WERI-Rb-1 (cell line): Measurements from ENCODE around the gene ITPRID2.

Source experiments
- DNase-seq: peaks from one replicate; pipeline ENCODE4 v3.0.0-alpha.2; 2020
- H3K27ac ChIP-seq: fragments of 250-450 bp; sonication (Bioruptor Pico); 2 replicates; pipeline ENCODE4 v1.5.1; 2020; ENCODE audit warnings: mild to moderate bottlenecking, moderate library complexity
- H3K27me3 ChIP-seq: fragments of 250-450 bp; sonication (Bioruptor Pico); 2 replicates; pipeline ENCODE4 v1.5.1; 2021; ENCODE audit warnings: mild to moderate bottlenecking, low read depth, moderate library complexity; ENCODE audit not compliant: insufficient read depth, severe bottlenecking
- H3K36me3 ChIP-seq: fragments of 250-450 bp; sonication (Bioruptor Pico); 2 replicates; pipeline ENCODE4 v1.5.1; 2020; ENCODE audit warnings: mild to moderate bottlenecking, moderate library complexity
- H3K4me3 ChIP-seq: 2 replicates; pipeline ENCODE4 v1.5.1; 2011; ENCODE audit warnings: low read depth, mild to moderate bottlenecking, control low read depth, low read length
- H3K9me3 ChIP-seq: fragments of 250-450 bp; sonication (Bioruptor Pico); 2 replicates; pipeline ENCODE4 v1.5.1; 2021; ENCODE audit warnings: mild to moderate bottlenecking, moderate library complexity; ENCODE audit not compliant: severe bottlenecking
- CTCF ChIP-seq: IDR thresholded peaks from 2 replicates; pipeline ENCODE4 v1.5.1; 2011; ENCODE audit warnings: low read depth, mild to moderate bottlenecking, control low read depth, inconsistent platforms, low read length

The ITPRID2 gene

GRCh38 chr2:181900007-181900651 lies 8.6 kb downstream of the ITPRID2 start:
- H3K27ac ChIP-seq, result no peak overlapping the region
- no peak for TF ChIP-seq CTCF
- H3K36me3 ChIP-seq, result peaks cover 65% of the 10 kb centered on the region
- no peak overlapping the region for H3K4me3 ChIP-seq
- DNase-seq, result no peak
- no peaks in the 10 kb centered on the region for H3K9me3 ChIP-seq
- H3K27me3 ChIP-seq, result no peaks in the 10 kb centered on the region

- TF ChIP-seq CTCF, result no peak
- H3K27ac ChIP-seq, result no peak overlapping the region
- H3K4me3 ChIP-seq, result no peak overlapping the region
- peaks cover 66% of the 10 kb centered on the region for H3K36me3 ChIP-seq
- no peaks in the 10 kb centered on the region for H3K9me3 ChIP-seq
- no peaks in the 10 kb centered on the region for H3K27me3 ChIP-seq
- DNase-seq, result no peak
Observed at GRCh38 chr2:181902625-181903024, 11.1 kb downstream of the ITPRID2 start.

- peaks cover 54% of the 10 kb centered on the region for H3K36me3 ChIP-seq
- H3K9me3 ChIP-seq, result no peaks in the 10 kb centered on the region
- DNase-seq, result no peak
- peak; percentile 33; the same call in 1 of the 2 replicates for TF ChIP-seq CTCF
- H3K27ac ChIP-seq, result no peak overlapping the region
- H3K27me3 ChIP-seq, result no peaks in the 10 kb centered on the region
- no peak overlapping the region for H3K4me3 ChIP-seq
Observed at GRCh38 chr2:181904022-181904632, 12.6 kb downstream of the ITPRID2 start.

- Histone ChIP-seq H3K27ac (no peak overlapping the region), H3K9me3 (no peaks in the 10 kb centered on the region), H3K4me3 (no peak overlapping the region), H3K36me3 (peaks cover 34% of the 10 kb centered on the region), H3K27me3 (no peaks in the 10 kb centered on the region)
- no peak for TF ChIP-seq CTCF
- no peak for DNase-seq
Observed at GRCh38 chr2:181907057-181907456, 15.5 kb downstream of the ITPRID2 start.

- peaks cover 30% of the 10 kb centered on the region for H3K36me3 ChIP-seq
- no peak for DNase-seq
- no peak overlapping the region for H3K27ac ChIP-seq
- TF ChIP-seq CTCF, result no peak
- no peak overlapping the region for H3K4me3 ChIP-seq
- H3K9me3 ChIP-seq, result no peaks in the 10 kb centered on the region
- no peaks in the 10 kb centered on the region for H3K27me3 ChIP-seq
Observed at GRCh38 chr2:181907635-181908034, 16.1 kb downstream of the ITPRID2 start.
